ENCODE results near the gene NFIB.

Gene NFIB

GRCh38 chr9:14296495-14297113, 17.3 kb downstream of the NFIB start:
- in situ Hi-C loops (cut with HindIII; ENCODE audit: low sequenced_read_pairs) = no loop called here
- no peak overlapping the region for H3K4me3 ChIP-seq (ENCODE audit: low read depth, low read length)
- TF ChIP-seq CTCF (IDR thresholded peaks at IDR 0.05; ENCODE audit: low read depth, low read length) = no peak
- no peak for DNase-seq (ENCODE audit: low read depth, low spot score)

- no peak for DNase-seq (ENCODE audit: low read depth, low spot score)
- TF ChIP-seq CTCF (IDR thresholded peaks at IDR 0.05; ENCODE audit: low read depth, low read length) = no peak
- in situ Hi-C loops (cut with HindIII; ENCODE audit: low sequenced_read_pairs) = no loop called here
- no peak overlapping the region for H3K4me3 ChIP-seq (ENCODE audit: low read depth, low read length)
These were observed 19.3 kb downstream of the NFIB start for GRCh38 chr9:14294659-14295058.

- no peak for DNase-seq (ENCODE audit: low read depth, low spot score)
- H3K4me3 ChIP-seq (ENCODE audit: low read depth, low read length) = no peak overlapping the region
- no peak for TF ChIP-seq CTCF (IDR thresholded peaks at IDR 0.05; ENCODE audit: low read depth, low read length)
- in situ Hi-C loops (cut with HindIII; ENCODE audit: low sequenced_read_pairs) = no loop called here
These were observed 20.1 kb downstream of the NFIB start for GRCh38 chr9:14293801-14294200.

- in situ Hi-C loops (cut with HindIII; ENCODE audit: low sequenced_read_pairs) = no loop called here
- DNase-seq (ENCODE audit: low read depth, low spot score) = no peak
- no peak overlapping the region for H3K4me3 ChIP-seq (ENCODE audit: low read depth, low read length)
- no peak for TF ChIP-seq CTCF (IDR thresholded peaks at IDR 0.05; ENCODE audit: low read depth, low read length)
These were observed 21.7 kb downstream of the NFIB start for GRCh38 chr9:14292181-14292739.

GRCh38 chr9:14289916-14290315, 24.0 kb downstream of the NFIB start:
- no peak overlapping the region for H3K4me3 ChIP-seq (ENCODE audit: low read depth, low read length)
- TF ChIP-seq CTCF (IDR thresholded peaks at IDR 0.05; ENCODE audit: low read depth, low read length) = no peak
- no peak for DNase-seq (ENCODE audit: low read depth, low spot score)
- in situ Hi-C loops (cut with HindIII; ENCODE audit: low sequenced_read_pairs) = no loop called here

- in situ Hi-C loops (cut with HindIII; ENCODE audit: low sequenced_read_pairs) = no loop called here
- no peak overlapping the region for H3K4me3 ChIP-seq (ENCODE audit: low read depth, low read length)
- DNase-seq (ENCODE audit: low read depth, low spot score) = no peak
- TF ChIP-seq CTCF (IDR thresholded peaks at IDR 0.05; ENCODE audit: low read depth, low read length) = no peak
These were observed 25.5 kb downstream of the NFIB start for GRCh38 chr9:14288433-14288832.
